Metanephros (tissue), 1 donor: ENCODE measurements around the gene HES3. TPM values are rescaled to one million over a fixed set of nuclear protein-coding genes. Genes with fewer than 3 reads are reported as not detected.

ENCODE experiments used
- total RNA-seq: library from RNA; depleted of rRNA; stranded (reverse); fragments of >200 nt; gene quantifications from one replicate; pipeline ENCODE4 v1.2.3, GENCODE V29; 2014

Gene HES3
- not detected for total RNA-seq

GRCh38 chr1:6243993-6244392, at the start of gene HES3:
Gene HES3 (plus strand): TSS chr1:6244179. CDS start chr1:6244366, 187 bp downstream.

GRCh38 chr1:6199298-6200187, 44.4 kb upstream of the HES3 start, which contains the start of gene RPL22:
Gene RPL22 (minus strand): TSS chr1:6199595. CDS start chr1:6199573, 22 bp downstream.

GRCh38 chr1:6205849-6206519, 38.0 kb upstream of the HES3 start, which contains the start of gene RNF207:
Gene RNF207 (plus strand): TSS chr1:6206119. CDS start chr1:6206536, 417 bp downstream.

GRCh38 chr1:6260961-6261614, 17.1 kb downstream of the HES3 start, which contains the start of gene GPR153:
Gene GPR153 (minus strand): TSS chr1:6261098. CDS start chr1:6254905, 6,193 bp downstream.

Other genes starting within 250 kb of the HES3 start
- gene KCNAB2, start 198.3 kb upstream of the HES3 start, total RNA-seq = 8.5 TPM
- 0.41 TPM for gene CHD5, start 63.9 kb upstream of the HES3 start, total RNA-seq
- 205 TPM for gene RPL22, start 44.6 kb upstream of the HES3 start, total RNA-seq
- gene RNF207, start 38.1 kb upstream of the HES3 start, total RNA-seq = 47.1 TPM
- gene ICMT, start 8.2 kb upstream of the HES3 start, total RNA-seq = 60.0 TPM
- gene GPR153, start 16.9 kb downstream of the HES3 start, total RNA-seq = 6.2 TPM
- 13.5 TPM for gene ACOT7, start 149.6 kb downstream of the HES3 start, total RNA-seq
- gene HES2, start 175.7 kb downstream of the HES3 start, total RNA-seq = 0.35 TPM
- 9.3 TPM for gene ESPN, start 180.6 kb downstream of the HES3 start, total RNA-seq
- 19.4 TPM for gene TNFRSF25, start 222.0 kb downstream of the HES3 start, total RNA-seq
- gene PLEKHG5, start 247.5 kb downstream of the HES3 start, total RNA-seq = 24.2 TPM